C4-2B (cell line): ENCODE data around the gene KLHL17.

Experiments used
- CTCF ChIP-seq: fragments of 450-650 bp; conservative IDR thresholded peaks from 2 replicates; pipeline ENCODE4 v1.5.1; 2017; ENCODE audit warnings: mild to moderate bottlenecking
- ZFX ChIP-seq: fragments of 450-650 bp; IDR thresholded peaks from 2 replicates; pipeline ENCODE4 v1.6.1; 2017

GRCh38 chr1:978069-978834 is 17.9 kb downstream of the KLHL17 start:
- TF ChIP-seq CTCF (no peak), ZFX (no peak)
